ENCODE results near the gene PRSS3.
"Not testable (repeated sequence)": the region's sequence is repeated elsewhere in the genome, so short reads cannot be mapped to it uniquely, and the experiment has no call there.

GRCh38 chr9:33763709-33764108, 31.7 kb upstream of the PRSS3 start:
- not testable (repeated sequence) for TF ChIP-seq CTCF (conservative IDR thresholded peaks at IDR 0.05 in 1 of 2, IDR thresholded peaks at IDR 0.05 in 1 of 2; ENCODE audit: extremely low read depth in 1 of 2, insufficient read depth in 1 of 2, low read depth in 1 of 2, low read length in 2 of 2); EZH2 (IDR thresholded peaks at IDR 0.05; ENCODE audit: borderline replicate concordance, low read length)

All from mammary epithelial cell (primary cell).